Adrenal gland (tissue), 12 donors: Measurements from ENCODE around the gene NEU4. TPM values are rescaled to one million over a fixed set of nuclear protein-coding genes. Genes with fewer than 3 reads are reported as not detected.

Experiments
- DNase-seq, 7 donors: peaks; one replicate each; pipeline ENCODE4 v3.0.0-alpha.2; 2019 to 2020
- H3K27ac ChIP-seq, 5 donors: fragments of 200-600 bp; sonication (generic) in 4 of 5; 1 replicate in 3 of 5; 2 replicates in 2 of 5; pipeline versions ENCODE4 v1.5.1 to v1.8.0; 2016 to 2020; ENCODE audit warnings: mild to moderate bottlenecking in 1 of 5
- H3K27me3 ChIP-seq: fragments of 200-600 bp; 2 replicates; pipeline ENCODE4 v1.8.0; 2021
- H3K36me3 ChIP-seq, 2 donors: fragments of 200-600 bp; replicated peaks in 1 of 2; 1 replicate in 1 of 2; 2 replicates in 1 of 2; pipeline versions ENCODE4 v1.5.1 to v1.8.0; 2018 to 2022
- H3K4me1 ChIP-seq, 2 donors: fragments of 200-600 bp; replicated peaks in 1 of 2; 1 replicate in 1 of 2; 2 replicates in 1 of 2; pipeline versions ENCODE4 v1.5.1 to v1.8.0; 2018 to 2021
- H3K4me3 ChIP-seq, 4 donors: fragments of 200-600 bp; sonication (generic) in 3 of 4; one replicate each; pipeline ENCODE4 v1.5.1; 2016 to 2018
- H3K9me3 ChIP-seq, 3 donors: fragments of 200-600 bp; sonication (generic) in 1 of 3; replicated peaks in 1 of 3; 1 replicate in 2 of 3; 2 replicates in 1 of 3; pipeline versions ENCODE4 v1.5.1 to v1.8.0; 2016 to 2021
- POLR2A ChIP-seq, 2 donors: fragments of 450-650 bp; IDR thresholded peaks; one replicate each; pipeline ENCODE4 v1.6.1; 2017; ENCODE audit warnings: antibody characterized with exemption in 2 of 2, mild to moderate bottlenecking in 2 of 2, moderate library complexity in 1 of 2
- WGBS, 4 donors: extraction: QIAGEN DNeasy Blood & Tissue Kit in 2 of 4; methylation state at CpG; one replicate each; pipeline versions ENCODE4 v1.1.5 to v1.1.7; 2013 to 2017; 5-methylcytosine and 5-hydroxymethylcytosine counted together
- intact Hi-C, 2 donors: fragments of 100-400 bp; cut with DNase I; formaldehyde crosslinking; loops; one replicate each; pipeline versions ENCODE4 v1.14.1 to v1.15.0; 2022 to 2023
- polyA plus RNA-seq, 3 donors: library from polyadenylated mRNA; stranded (reverse); fragments of 200-250 nt in 2 of 3; fragments of 350-450 nt in 1 of 3; fragmentation: Illumina TruSeq in 1 of 3; extraction: RNeasy Lipid Tissue Mini Kit (QIAGEN cat#74804) in 1 of 3; gene quantifications; one replicate each; pipeline ENCODE4 v1.2.3, GENCODE V29; 2013 to 2014
- total RNA-seq, 9 donors: library from RNA; depleted of rRNA in 4 of 9; stranded (reverse); fragments of >200 nt in 4 of 9; fragments of 120-200 nt in 1 of 9; fragmentation: NEBNext Ultra II Directional in 1 of 9; extraction: Animal tissue kit (Norgen Biotek cat#: 25700) in 1 of 9; gene quantifications; one replicate each; pipeline versions ENCODE4 v1.1.0 to v1.2.4, GENCODE V29; 2013 to 2023
- TF ChIP-seq, protein P1 (sequence below), 6 experiments: fragments of 450-650 bp in 4 of 6; fragments of 200-600 bp in 2 of 6; sonication (generic) in 1 of 6; IDR thresholded peaks; 1 replicate in 5 of 6; 2 replicates in 1 of 6; pipeline versions ENCODE4 v1.5.1 to v1.8.0; 2016 to 2021; ENCODE audit warnings: antibody characterized with exemption in 6 of 6, mild to moderate bottlenecking in 2 of 6, moderate library complexity in 1 of 6
- donor health status: healthy with polysubstance abuse.
- donor health status: Bipolar disorder and iron deficiency.
- donor health status: DM: yes; HTN: yes; CAD: no.
- donor health status: DM: no; HTN: no; CAD: no.
- donor health status: DM: no; HTN: no; CAD: no.
- donor health status: DM: yes; HTN: yes; CAD: no.

The NEU4 gene
- total and polyA plus RNA-seq, 12 donors = 0.17 to 2.3 (median 0.37) TPM; not detected in 3

DNA sequence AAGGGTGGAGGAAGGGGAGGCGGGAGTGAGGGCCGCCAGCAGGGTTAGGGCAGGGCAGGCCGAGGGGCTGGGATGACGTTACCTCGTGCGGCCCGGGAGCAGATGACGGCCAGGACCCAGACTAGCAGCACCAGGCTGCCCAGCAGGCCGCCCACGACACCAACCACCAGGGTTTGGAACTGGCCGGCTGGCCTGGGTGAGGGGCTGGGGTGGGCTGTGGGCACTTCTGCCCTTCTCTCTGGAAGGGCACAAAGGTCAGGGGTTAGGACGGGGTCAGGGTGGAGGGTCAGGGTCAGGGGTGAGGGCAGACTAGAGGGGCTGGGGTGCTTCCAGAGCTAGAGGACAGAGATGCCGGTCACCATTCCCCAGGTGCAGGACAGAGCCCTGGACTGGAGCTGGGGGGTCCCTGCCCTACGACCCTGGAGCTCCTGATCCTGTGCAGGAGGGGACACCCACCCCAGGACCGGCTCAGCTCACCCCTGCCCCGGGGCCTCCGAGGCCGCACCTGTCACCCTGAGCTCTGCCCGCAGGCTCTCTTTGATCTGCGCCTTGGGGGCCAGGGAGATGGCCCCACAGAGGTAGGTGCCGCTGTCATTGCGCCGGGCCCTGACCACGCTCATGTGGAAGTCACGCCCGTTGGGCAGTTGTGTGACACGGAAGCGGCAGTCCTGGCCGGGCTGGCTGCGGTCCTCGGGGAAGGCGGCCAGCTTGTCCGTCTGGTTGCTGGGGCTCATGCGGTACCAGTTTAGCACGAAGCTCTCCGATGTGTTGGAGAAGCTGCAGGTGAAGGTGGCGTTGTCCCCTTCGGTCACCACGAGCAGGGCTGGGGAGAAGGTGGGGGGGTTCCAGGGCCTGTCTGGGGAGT, 43.4 kb downstream of the NEU4 start:
- WGBS, 4 donors = 84 to 91% (median 89%) methylated on average over 16 to 39 of the region's 39 CpGs
- intact Hi-C loops = no loop called here
- H3K36me3 ChIP-seq = no peaks in the 10 kb centered on the region
- H3K27ac ChIP-seq = no peak overlapping the region
- H3K9me3 ChIP-seq = no peaks in the 10 kb centered on the region
- peak in 3 of 7 donors; percentile 9 to 24 (median 13) for DNase-seq
- H3K4me3 ChIP-seq = no peak overlapping the region
- TF ChIP-seq, protein P1, sequence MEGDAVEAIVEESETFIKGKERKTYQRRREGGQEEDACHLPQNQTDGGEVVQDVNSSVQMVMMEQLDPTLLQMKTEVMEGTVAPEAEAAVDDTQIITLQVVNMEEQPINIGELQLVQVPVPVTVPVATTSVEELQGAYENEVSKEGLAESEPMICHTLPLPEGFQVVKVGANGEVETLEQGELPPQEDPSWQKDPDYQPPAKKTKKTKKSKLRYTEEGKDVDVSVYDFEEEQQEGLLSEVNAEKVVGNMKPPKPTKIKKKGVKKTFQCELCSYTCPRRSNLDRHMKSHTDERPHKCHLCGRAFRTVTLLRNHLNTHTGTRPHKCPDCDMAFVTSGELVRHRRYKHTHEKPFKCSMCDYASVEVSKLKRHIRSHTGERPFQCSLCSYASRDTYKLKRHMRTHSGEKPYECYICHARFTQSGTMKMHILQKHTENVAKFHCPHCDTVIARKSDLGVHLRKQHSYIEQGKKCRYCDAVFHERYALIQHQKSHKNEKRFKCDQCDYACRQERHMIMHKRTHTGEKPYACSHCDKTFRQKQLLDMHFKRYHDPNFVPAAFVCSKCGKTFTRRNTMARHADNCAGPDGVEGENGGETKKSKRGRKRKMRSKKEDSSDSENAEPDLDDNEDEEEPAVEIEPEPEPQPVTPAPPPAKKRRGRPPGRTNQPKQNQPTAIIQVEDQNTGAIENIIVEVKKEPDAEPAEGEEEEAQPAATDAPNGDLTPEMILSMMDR (IDR thresholded peaks at IDR 0.05) = no peak
- no peaks in the 10 kb centered on the region for H3K27me3 ChIP-seq
- H3K4me1 ChIP-seq = no peaks in the 10 kb centered on the region

DNA sequence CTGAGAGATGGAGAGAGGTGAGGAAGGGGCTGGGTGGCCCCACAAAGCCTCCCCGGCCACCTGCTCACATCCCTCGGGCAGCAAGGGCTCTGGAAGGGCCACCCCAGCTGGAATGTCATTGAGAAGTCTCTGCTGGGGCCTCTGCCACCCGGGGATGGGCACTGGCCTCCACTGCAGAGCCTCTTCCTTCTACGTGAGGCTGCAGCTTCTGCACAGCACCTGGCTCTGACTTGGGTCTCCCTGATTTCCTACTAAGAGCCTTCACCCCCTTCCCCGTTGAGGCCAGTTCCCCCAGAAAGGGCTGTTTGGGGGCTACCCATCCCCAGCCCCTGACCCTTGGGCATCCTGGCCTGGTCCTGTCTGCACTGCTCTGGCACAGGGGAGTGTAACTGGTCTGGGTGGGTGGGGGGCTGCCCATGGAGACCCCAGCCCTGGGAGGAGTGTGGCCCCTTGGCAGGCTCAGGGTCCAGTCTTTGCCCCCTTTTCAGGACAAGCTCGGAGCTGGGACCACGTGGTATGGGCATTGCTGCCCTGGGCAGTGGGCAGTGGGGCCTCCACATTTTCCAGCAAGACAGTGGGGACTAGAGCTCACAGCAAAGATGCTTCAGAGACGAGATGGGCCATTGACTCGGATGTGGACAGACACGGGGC, 44.1 kb downstream of the NEU4 start:
- no peaks in the 10 kb centered on the region for H3K4me1 ChIP-seq
- no peaks in the 10 kb centered on the region for H3K27me3 ChIP-seq
- intact Hi-C loops = no loop called here
- no peaks in the 10 kb centered on the region for H3K9me3 ChIP-seq
- no peaks in the 10 kb centered on the region for H3K36me3 ChIP-seq
- H3K4me3 ChIP-seq = no peak overlapping the region
- no peak overlapping the region for H3K27ac ChIP-seq
- DNase-seq = peak in 1 of 7 donors; percentile 10
- TF ChIP-seq, protein P1 (IDR thresholded peaks at IDR 0.05) = no peak
- no peak for TF ChIP-seq POLR2A (IDR thresholded peaks at IDR 0.05)
- WGBS, 4 donors = 82 to 92% (median 88%) methylated on average over 7 to 10 of the region's 10 CpGs

DNA sequence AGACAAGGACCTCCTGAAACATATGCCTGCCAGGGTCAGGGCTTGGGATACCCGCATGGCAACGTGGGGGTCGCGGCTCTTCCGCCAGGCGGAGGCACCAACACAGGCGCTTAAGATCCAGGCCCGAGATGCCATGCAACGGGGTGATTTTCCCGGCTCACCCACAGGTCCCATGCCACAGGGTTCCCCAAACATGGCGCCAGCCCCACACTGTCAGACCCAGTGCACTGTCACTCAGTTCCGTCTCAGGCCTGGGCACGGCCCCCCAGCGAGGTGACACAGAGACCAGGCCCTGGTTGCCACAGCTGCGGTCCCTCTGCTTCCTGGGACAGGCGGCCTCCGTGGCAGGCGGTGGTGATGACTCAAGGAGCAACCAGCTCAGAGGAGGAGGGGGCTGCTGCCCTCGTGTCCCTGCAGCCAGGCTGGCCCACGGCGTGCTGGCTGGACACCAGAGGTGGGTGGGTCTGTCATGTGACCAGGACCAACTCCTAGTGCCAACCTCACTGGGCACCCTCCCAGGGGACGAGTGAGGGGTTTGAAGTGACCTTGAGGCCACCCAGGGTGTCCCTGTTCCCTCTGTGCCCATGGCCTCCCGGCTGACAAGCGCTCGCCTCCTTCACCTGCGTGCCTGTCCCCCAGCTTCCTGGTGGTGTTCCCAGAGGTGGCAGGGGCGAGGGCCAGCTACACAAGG, 44.8 kb downstream of the NEU4 start:
- no peaks in the 10 kb centered on the region for H3K4me1 ChIP-seq
- H3K27me3 ChIP-seq = no peaks in the 10 kb centered on the region
- intact Hi-C loops = no loop called here
- H3K4me3 ChIP-seq = no peak overlapping the region
- 59 to 92% (median 65%) methylated on average over 5 to 27 of the region's 27 CpGs for WGBS, 4 donors
- H3K36me3 ChIP-seq = no peaks in the 10 kb centered on the region
- TF ChIP-seq, protein P1 (IDR thresholded peaks at IDR 0.05) = no peak
- TF ChIP-seq POLR2A (IDR thresholded peaks at IDR 0.05) = no peak
- H3K27ac ChIP-seq = no peak overlapping the region
- peak in 6 of 7 donors; percentile 33 to 68 (median 52) for DNase-seq
- H3K9me3 ChIP-seq = no peaks in the 10 kb centered on the region
